Islet precursor cell (in vitro differentiated cells): Measurements from ENCODE around the gene CHKB.
"Not testable (repeated sequence)": the region's sequence is repeated elsewhere in the genome, so short reads cannot be mapped to it uniquely, and the experiment has no call there.

ENCODE experiments used
- DNase-seq: peaks from one replicate; pipeline ENCODE4 v3.0.0-alpha.2; 2018

CHKB gene

GRCh38 chr22:50546326-50547262 lies 36.1 kb downstream of the CHKB start:
- DNase-seq, result no peak

GRCh38 chr22:50545522-50546325 lies 36.9 kb downstream of the CHKB start, which contains the start of gene KLHDC7B:
KLHDC7B (plus strand) TSS chr22:50545899; CDS start chr22:50546244, 345 bp downstream.
- no peak for DNase-seq

GRCh38 chr22:50544746-50545253 lies 37.8 kb downstream of the CHKB start:
- no peak for DNase-seq

GRCh38 chr22:50544078-50544745 lies 38.4 kb downstream of the CHKB start:
- peak; percentile 86 for DNase-seq

GRCh38 chr22:50542416-50542927 lies 40.2 kb downstream of the CHKB start:
- no peak for DNase-seq

- DNase-seq, result not testable (repeated sequence)
Observed at GRCh38 chr22:50541667-50542026, 41.0 kb downstream of the CHKB start.

- no peak for DNase-seq
Observed at GRCh38 chr22:50540381-50540780, 42.3 kb downstream of the CHKB start.

- no peak for DNase-seq
Observed at GRCh38 chr22:50537765-50538164, 44.9 kb downstream of the CHKB start.

GRCh38 chr22:50536226-50536625 lies 46.4 kb downstream of the CHKB start:
- no peak for DNase-seq

GRCh38 chr22:50535113-50535512 lies 47.5 kb downstream of the CHKB start:
- no peak for DNase-seq

GRCh38 chr22:50533856-50534711 lies 48.6 kb downstream of the CHKB start:
- DNase-seq, result peak; percentile 68

- DNase-seq, result peak; percentile 57
Observed at GRCh38 chr22:50532824-50533796, 49.5 kb downstream of the CHKB start.

- peak; percentile 77 for DNase-seq
Observed at GRCh38 chr22:50531962-50532674, 50.5 kb downstream of the CHKB start.

- DNase-seq, result peak; percentile 67
Observed at GRCh38 chr22:50531546-50531961, 51.1 kb downstream of the CHKB start.

GRCh38 chr22:50530877-50531545 lies 51.6 kb downstream of the CHKB start:
- DNase-seq, result peak; percentile 89

- no peak for DNase-seq
Observed at GRCh38 chr22:50530580-50530876, 52.1 kb downstream of the CHKB start.

GRCh38 chr22:50529897-50530579 lies 52.6 kb downstream of the CHKB start, which contains the start of gene TYMP:
TYMP (minus strand) TSS chr22:50530012; CDS start chr22:50529709, 303 bp downstream.
- DNase-seq, result peak; percentile 62

GRCh38 chr22:50529416-50529896 lies 53.2 kb downstream of the CHKB start:
- peak; percentile 59 for DNase-seq
